GM19372 (cell line): Measurements from ENCODE around the gene CHORDC1.
"Not testable (repeated sequence)": the region's sequence is repeated elsewhere in the genome, so short reads cannot be mapped to it uniquely, and the experiment has no call there.

Source experiments
- ATAC-seq: cut with Tn5 transposase; IDR thresholded peaks from one replicate; pipeline ENCODE4 v1.9.1; 2021; ENCODE audit warnings: mild to moderate bottlenecking, low read depth, moderate library complexity; ENCODE audit not compliant: unreplicated experiment

Gene CHORDC1

GRCh38 chr11:90222459-90223247 lies at the start of gene CHORDC1:
Gene CHORDC1, minus strand, starts transcription at chr11:90223049. Its CDS starts 95 bp downstream, at chr11:90222954.
- ATAC-seq: peak; percentile 88

DNA sequence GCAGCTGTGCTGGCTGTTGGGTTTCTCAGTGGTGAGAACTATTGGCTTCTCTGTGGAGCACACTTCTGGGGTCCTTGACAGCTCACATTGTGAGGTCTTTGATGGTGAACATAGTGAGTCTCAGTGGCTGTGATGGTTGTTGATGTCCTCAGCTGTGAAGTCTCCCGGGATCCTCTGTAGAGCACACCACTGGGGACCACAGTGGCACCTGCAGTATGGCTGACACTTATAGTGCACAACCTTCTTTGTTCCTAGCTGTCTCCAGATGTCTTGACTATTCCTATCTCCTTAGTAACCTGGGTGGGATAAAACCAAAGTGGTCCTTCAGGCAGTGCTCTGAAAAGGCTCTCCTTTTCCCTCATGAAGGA lies 34.3 kb upstream of the CHORDC1 start:
- ATAC-seq: no peak

DNA sequence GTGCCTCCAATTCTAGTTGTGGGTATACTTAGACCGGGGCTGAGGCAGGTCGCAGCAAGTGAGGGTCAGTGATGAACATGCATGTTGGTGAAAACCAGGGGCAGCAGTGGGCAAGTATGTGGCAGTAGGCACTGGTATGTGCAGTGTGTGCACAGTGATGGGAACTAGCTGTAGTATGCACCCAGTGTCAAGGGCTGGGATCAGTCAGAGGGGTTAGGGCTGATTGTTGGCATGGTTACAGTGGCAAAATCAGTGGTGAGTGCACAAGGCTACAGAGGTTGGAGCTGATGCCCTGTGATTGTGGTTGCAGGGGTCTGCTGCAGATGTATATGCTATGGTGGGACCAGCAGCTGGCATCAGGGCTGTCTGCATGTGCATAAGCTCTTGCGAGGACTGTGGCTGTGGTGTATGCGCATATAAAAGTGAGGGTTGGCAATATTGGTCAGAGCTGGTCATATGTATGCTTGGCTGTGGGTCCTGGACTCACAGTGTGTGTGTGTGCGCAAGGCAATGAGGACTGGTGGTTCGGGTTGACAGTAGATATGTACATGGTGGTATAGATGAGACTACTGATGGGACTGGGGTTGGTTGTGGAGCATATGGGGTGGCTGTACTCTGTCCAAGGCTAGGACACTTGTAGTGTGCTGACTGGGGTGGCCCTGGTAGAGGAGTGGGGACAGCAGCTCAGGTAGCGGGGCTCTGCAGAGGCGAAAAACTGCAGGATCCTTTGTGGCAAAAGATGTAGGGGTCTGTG lies 33.7 kb upstream of the CHORDC1 start:
- no peak for ATAC-seq

GRCh38 chr11:90254065-90254464 lies 31.2 kb upstream of the CHORDC1 start:
- ATAC-seq: no peak

DNA sequence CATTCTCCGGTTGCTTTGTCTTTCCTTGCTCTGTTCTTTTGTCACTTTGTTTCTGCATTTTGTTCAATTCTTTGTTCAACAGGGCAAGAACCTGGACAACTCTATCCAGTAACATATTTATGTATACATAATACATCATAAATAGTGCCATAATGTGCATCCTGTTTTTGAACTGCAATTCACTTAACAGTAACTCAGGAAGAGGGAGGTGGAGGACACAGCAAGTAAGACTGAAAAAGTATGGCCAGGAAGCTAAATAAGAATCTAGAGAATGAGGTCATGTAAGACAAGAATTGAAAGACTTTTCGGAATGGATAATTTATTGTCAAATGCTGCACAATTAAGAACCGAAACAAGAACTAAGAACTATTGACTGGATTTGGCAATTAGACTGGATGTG lies 29.2 kb upstream of the CHORDC1 start:
- ATAC-seq: no peak

DNA sequence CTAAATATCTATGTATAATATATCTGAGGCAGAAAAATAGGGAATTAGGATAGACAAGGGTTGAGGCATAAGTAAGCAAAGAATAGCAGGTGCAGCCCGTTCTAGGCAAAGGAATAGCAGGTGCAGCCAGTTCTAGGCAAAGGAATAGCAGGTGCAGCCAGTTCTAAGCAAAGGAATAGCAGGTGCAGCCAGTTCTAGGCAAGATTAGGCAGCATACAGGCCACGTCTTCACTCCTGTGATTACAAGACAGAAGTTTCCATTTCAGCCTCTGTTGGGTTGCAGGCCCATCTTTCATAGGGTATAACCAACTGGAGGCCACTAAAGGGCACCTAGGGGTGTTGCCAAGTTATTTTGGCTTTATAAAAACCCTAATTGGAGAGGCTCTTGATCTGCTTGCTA lies 28.8 kb upstream of the CHORDC1 start:
- ATAC-seq: no peak

GRCh38 chr11:90250970-90251369 lies 28.1 kb upstream of the CHORDC1 start:
- ATAC-seq: peak; percentile 53

- no peak for ATAC-seq
Observed at GRCh38 chr11:90246468-90246867, 23.6 kb upstream of the CHORDC1 start.

DNA sequence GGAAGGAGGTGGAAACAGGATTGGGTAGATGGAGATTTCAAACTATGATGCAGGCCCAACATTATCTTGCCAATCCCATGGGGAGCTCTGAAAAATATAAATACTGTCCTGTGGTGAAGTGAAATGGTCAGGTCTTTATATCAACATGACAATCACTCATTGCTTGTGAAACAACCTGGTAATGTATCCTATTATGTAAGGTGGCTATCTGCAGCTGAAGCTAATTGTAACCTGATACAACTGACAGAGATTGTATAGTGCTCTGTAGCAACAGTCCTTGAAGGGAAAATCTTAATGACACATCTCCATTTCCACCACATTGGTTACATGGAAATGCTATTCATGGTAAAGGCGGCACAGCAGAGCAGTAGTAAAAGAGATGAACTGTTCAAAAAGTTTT lies 20.7 kb upstream of the CHORDC1 start:
- ATAC-seq: no peak

- no peak for ATAC-seq
Observed at GRCh38 chr11:90242894-90243416, 20.1 kb upstream of the CHORDC1 start.

GRCh38 chr11:90241414-90241813 lies 18.6 kb upstream of the CHORDC1 start:
- ATAC-seq: no peak

GRCh38 chr11:90239967-90240636 lies 17.3 kb upstream of the CHORDC1 start:
- ATAC-seq: not testable (repeated sequence)

GRCh38 chr11:90237004-90237403 lies 14.2 kb upstream of the CHORDC1 start:
- no peak for ATAC-seq

GRCh38 chr11:90235526-90235925 lies 12.7 kb upstream of the CHORDC1 start:
- no peak for ATAC-seq

GRCh38 chr11:90234977-90235376 lies 12.1 kb upstream of the CHORDC1 start:
- ATAC-seq: no peak

- no peak for ATAC-seq
Observed at GRCh38 chr11:90229791-90230190, 6.9 kb upstream of the CHORDC1 start.

DNA sequence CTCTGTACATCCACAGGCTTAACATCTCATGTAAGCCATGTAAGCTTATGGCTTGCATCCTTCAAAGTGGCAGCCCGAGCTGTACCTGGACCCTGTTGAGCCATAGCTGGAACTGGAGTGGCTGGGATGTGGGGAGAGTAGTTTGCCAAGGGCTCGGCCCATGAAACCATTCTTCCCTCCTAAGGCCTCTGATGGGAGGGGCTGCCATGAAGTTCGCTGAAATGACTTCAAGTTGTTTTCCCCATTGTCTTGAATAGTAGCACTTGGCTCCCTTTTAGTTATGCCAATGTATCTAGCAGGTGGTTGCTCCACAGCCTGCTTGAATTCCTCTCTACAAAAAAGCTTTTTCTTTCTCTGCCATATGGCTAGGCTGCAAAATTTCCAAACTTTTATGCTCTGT lies 5.2 kb upstream of the CHORDC1 start:
- ATAC-seq: no peak

- ATAC-seq: peak; percentile 50
Observed at GRCh38 chr11:90223248-90223585, 368 bp upstream of the CHORDC1 start.

- ATAC-seq: no peak
Observed at GRCh38 chr11:90221803-90222458, 918 bp downstream of the CHORDC1 start.

- ATAC-seq: no peak
Observed at GRCh38 chr11:90220391-90220790, 2.5 kb downstream of the CHORDC1 start.

- no peak for ATAC-seq
Observed at GRCh38 chr11:90219438-90219837, 3.4 kb downstream of the CHORDC1 start.
